Panc1 (cell line): ENCODE results near the gene RFFL. TPM values are rescaled to one million over a fixed set of nuclear protein-coding genes. Genes with fewer than 3 reads are reported as not detected.

ENCODE experiments used
- ATAC-seq: fragments of 200-7000 bp; cut with Tn5 transposase; 2 replicates; pipeline ENCODE4 v1.9.1; 2020; ENCODE audit warnings: mild to moderate bottlenecking, moderate library complexity
- BruUV-seq: library from RNA; stranded (reverse); fragments of 400-500 nt; replicated peaks from 2 replicates; lab custom pipeline; 2021; lab: Mats Ljungman, UMichigan
- CTCF ChIA-PET: fragments of 300-600 bp; sonication (Branson Sonifier 250); formaldehyde crosslinking; loops from one replicate; lab custom pipeline; 2022; ENCODE audit warnings: antibody characterized with exemption; lab: Charles Lee
- POLR2A ChIA-PET: fragments of 300-600 bp; sonication (Branson Sonifier 250); formaldehyde crosslinking; loops from one replicate; lab custom pipeline; 2022; ENCODE audit warnings: antibody characterized with exemption; lab: Charles Lee
- DNase-seq: peaks from one replicate; pipeline ENCODE4 v3.0.0-alpha.2; 2010; ENCODE audit warnings: low read depth, low spot score
- H3K27ac ChIP-seq: 2 replicates; pipeline ENCODE4 v1.5.1; 2011; ENCODE audit warnings: mild to moderate bottlenecking, low read length, inconsistent platforms
- H3K27me3 ChIP-seq: fragments of 200-500 bp; sonication (Bioruptor generic); 2 replicates; pipeline ENCODE4 v1.6.0; 2014; ENCODE audit warnings: low read length, inconsistent platforms; ENCODE audit not compliant: control insufficient read depth, insufficient read depth
- H3K36me3 ChIP-seq: fragments of 200-500 bp; sonication (Bioruptor generic); 2 replicates; pipeline ENCODE4 v1.5.1; 2014; ENCODE audit warnings: inconsistent platforms, mild to moderate bottlenecking, low read length, moderate library complexity; ENCODE audit not compliant: control insufficient read depth, insufficient read depth
- H3K4me1 ChIP-seq: 2 replicates; pipeline ENCODE4 v1.5.1; 2011; ENCODE audit warnings: inconsistent platforms, mild to moderate bottlenecking, low read length, moderate library complexity; ENCODE audit not compliant: control insufficient read depth, insufficient read depth
- H3K4me3 ChIP-seq, 2 experiments: 2 replicates each; pipeline ENCODE4 v1.5.1; 2011 to 2012; ENCODE audit warnings: low read depth in 2 of 2, low read length in 2 of 2, mild to moderate bottlenecking in 2 of 2, inconsistent platforms in 1 of 2, moderate library complexity in 1 of 2
- H3K9me3 ChIP-seq: fragments of 200-500 bp; sonication (Bioruptor generic); 2 replicates; pipeline ENCODE4 v1.5.1; 2014; ENCODE audit warnings: low read depth, mild to moderate bottlenecking, inconsistent platforms, low read length, moderate library complexity; ENCODE audit not compliant: control insufficient read depth, insufficient read depth
- CTCF ChIP-seq: fragments of 450-650 bp; IDR thresholded peaks from 2 replicates; pipeline ENCODE4 v1.5.1; 2017; ENCODE audit warnings: mild to moderate bottlenecking
- POLR2AphosphoS5 ChIP-seq: IDR thresholded peaks from 2 replicates; pipeline ENCODE4 v1.6.1; 2012; ENCODE audit warnings: mild to moderate bottlenecking, low read depth, low read length, moderate library complexity
- SIN3A ChIP-seq: IDR thresholded peaks from 2 replicates; pipeline ENCODE4 v1.6.1; 2012; ENCODE audit warnings: low read depth, mild to moderate bottlenecking, low read length, moderate library complexity, borderline replicate concordance; ENCODE audit not compliant: insufficient read depth
- TCF7L2 ChIP-seq: IDR thresholded peaks from 2 replicates; pipeline ENCODE4 v1.6.1; 2011; ENCODE audit warnings: mild to moderate bottlenecking, low read depth, low read length, inconsistent platforms
- in situ Hi-C: cut with HindIII; loops from 2 replicates; pipeline ENCODE4 v1.10.0; 2016; ENCODE audit warnings: low sequenced_read_pairs, low pct_unique_long_range_greater_than_20kb
- intact Hi-C: fragments of 100-400 bp; cut with micrococcal nuclease; formaldehyde crosslinking; loops from one replicate; pipeline ENCODE4 v1.10.0; 2022; ENCODE audit not compliant: unreplicated experiment
- total RNA-seq: library from RNA; stranded (reverse); gene quantifications from one replicate; pipeline ENCODE4 v1.2.1, GENCODE V29; 2021; ENCODE audit not compliant: unreplicated experiment
- TF ChIP-seq, protein P1 (sequence below), 2 experiments: IDR thresholded peaks; 2 replicates each; pipeline ENCODE4 v1.6.1; 2011 to 2012; ENCODE audit warnings: low read depth in 2 of 2, control low read depth in 1 of 2, low read length in 1 of 2, mild to moderate bottlenecking in 1 of 2, moderate library complexity in 1 of 2; ENCODE audit not compliant: insufficient read depth in 1 of 2

Gene RFFL
- total RNA-seq, 1 experiment from 2014 or later, result 38.4 TPM

GRCh38 chr17:34999456-34999855, 64.1 kb downstream of the RFFL start:
- BruUV-seq, result no TSS peak
- no peak for DNase-seq
- intact Hi-C loops, result loop anchor here (2.0 kb wide), 1 partner anchor 119 kb away; the partner anchor contains the start of gene RAD51D
- ChIA-PET POLR2A (no interaction called here), CTCF (interaction anchor here (0.5 kb wide), 1 partner anchor 403 kb away, joined by 4 read pairs; no protein-coding TSS in a partner anchor)
- Histone ChIP-seq H3K4me3 (no peak overlapping the region), H3K27ac (no peak overlapping the region), H3K36me3 (peaks cover 3% of the 10 kb centered on the region; the same call in 1 of the 2 replicates), H3K27me3 (no peaks in the 10 kb centered on the region), H3K4me1 (no peaks in the 10 kb centered on the region), H3K9me3 (no peaks in the 10 kb centered on the region)
- ATAC-seq, result no peak
- in situ Hi-C loops, result no loop called here
- TF ChIP-seq, protein P1, sequence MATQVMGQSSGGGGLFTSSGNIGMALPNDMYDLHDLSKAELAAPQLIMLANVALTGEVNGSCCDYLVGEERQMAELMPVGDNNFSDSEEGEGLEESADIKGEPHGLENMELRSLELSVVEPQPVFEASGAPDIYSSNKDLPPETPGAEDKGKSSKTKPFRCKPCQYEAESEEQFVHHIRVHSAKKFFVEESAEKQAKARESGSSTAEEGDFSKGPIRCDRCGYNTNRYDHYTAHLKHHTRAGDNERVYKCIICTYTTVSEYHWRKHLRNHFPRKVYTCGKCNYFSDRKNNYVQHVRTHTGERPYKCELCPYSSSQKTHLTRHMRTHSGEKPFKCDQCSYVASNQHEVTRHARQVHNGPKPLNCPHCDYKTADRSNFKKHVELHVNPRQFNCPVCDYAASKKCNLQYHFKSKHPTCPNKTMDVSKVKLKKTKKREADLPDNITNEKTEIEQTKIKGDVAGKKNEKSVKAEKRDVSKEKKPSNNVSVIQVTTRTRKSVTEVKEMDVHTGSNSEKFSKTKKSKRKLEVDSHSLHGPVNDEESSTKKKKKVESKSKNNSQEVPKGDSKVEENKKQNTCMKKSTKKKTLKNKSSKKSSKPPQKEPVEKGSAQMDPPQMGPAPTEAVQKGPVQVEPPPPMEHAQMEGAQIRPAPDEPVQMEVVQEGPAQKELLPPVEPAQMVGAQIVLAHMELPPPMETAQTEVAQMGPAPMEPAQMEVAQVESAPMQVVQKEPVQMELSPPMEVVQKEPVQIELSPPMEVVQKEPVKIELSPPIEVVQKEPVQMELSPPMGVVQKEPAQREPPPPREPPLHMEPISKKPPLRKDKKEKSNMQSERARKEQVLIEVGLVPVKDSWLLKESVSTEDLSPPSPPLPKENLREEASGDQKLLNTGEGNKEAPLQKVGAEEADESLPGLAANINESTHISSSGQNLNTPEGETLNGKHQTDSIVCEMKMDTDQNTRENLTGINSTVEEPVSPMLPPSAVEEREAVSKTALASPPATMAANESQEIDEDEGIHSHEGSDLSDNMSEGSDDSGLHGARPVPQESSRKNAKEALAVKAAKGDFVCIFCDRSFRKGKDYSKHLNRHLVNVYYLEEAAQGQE (IDR thresholded peaks at IDR 0.05; ENCODE audit: insufficient read depth in 1 of 2, low read depth in 2 of 2, low read length in 1 of 2), result no peak
- TF ChIP-seq TCF7L2 (no peak), CTCF (no peak), SIN3A (no peak), POLR2AphosphoS5 (no peak)

GRCh38 chr17:34998205-34998604, 65.3 kb downstream of the RFFL start:
- no peak for DNase-seq
- peak; percentile 92 for ATAC-seq
- BruUV-seq, result no TSS peak
- ChIA-PET CTCF (interaction anchor here (1.0 kb wide), 1 partner anchor 121 kb away, joined by 3 read pairs; no protein-coding TSS in a partner anchor), POLR2A (no interaction called here)
- intact Hi-C loops, result loop anchor here (2.0 kb wide), 1 partner anchor 121 kb away; the partner anchor contains the start of gene RAD51D
- no peaks in the 10 kb centered on the region for H3K27me3 ChIP-seq
- in situ Hi-C loops, result no loop called here
- H3K4me1 ChIP-seq, result no peaks in the 10 kb centered on the region
- no peak overlapping the region for H3K4me3 ChIP-seq
- no peaks in the 10 kb centered on the region for H3K9me3 ChIP-seq
- no peak overlapping the region for H3K27ac ChIP-seq
- TF ChIP-seq POLR2AphosphoS5 (no peak), CTCF (peak; percentile 87), SIN3A (no peak), TCF7L2 (no peak)
- TF ChIP-seq, protein P1 (IDR thresholded peaks at IDR 0.05; ENCODE audit: insufficient read depth in 1 of 2, low read depth in 2 of 2, low read length in 1 of 2), result 0 out of 4 replicates have a peak, but pooled peaks of 1 of the 2 experiments have one; percentile 33
- peaks cover 3% of the 10 kb centered on the region; the same call in 1 of the 2 replicates for H3K36me3 ChIP-seq
